Superior temporal gyrus (tissue), 1 donor: ENCODE results near the gene NLRP6.
"Not testable (repeated sequence)": the region's sequence is repeated elsewhere in the genome, so short reads cannot be mapped to it uniquely, and the experiment has no call there.

Experiments used
- DNase-seq: peaks from one replicate; pipeline ENCODE4 v3.0.0-alpha.2; 2016; ENCODE audit errors: extremely low spot score

NLRP6 gene

GRCh38 chr11:293852-294661 is 15.8 kb downstream of the NLRP6 start:
- DNase-seq, result no peak

GRCh38 chr11:294780-295179 is 16.6 kb downstream of the NLRP6 start:
- DNase-seq, result no peak

- DNase-seq, result no peak
These were observed 17.4 kb downstream of the NLRP6 start for GRCh38 chr11:295351-296170.

- DNase-seq, result no peak
These were observed 18.2 kb downstream of the NLRP6 start for GRCh38 chr11:296171-297050.

GRCh38 chr11:297051-297585 is 18.9 kb downstream of the NLRP6 start:
- no peak for DNase-seq

GRCh38 chr11:297586-298405 is 19.6 kb downstream of the NLRP6 start:
- no peak for DNase-seq

- no peak for DNase-seq
These were observed 20.3 kb downstream of the NLRP6 start for GRCh38 chr11:298406-299065.

GRCh38 chr11:299081-299891 is 21.1 kb downstream of the NLRP6 start, which contains the start of gene IFITM5:
TSS of gene IFITM5 (minus strand) at chr11:299526. CDS start at chr11:299490, 36 bp downstream.
- no peak for DNase-seq

GRCh38 chr11:299951-300735 is 21.9 kb downstream of the NLRP6 start:
- DNase-seq, result no peak

- no peak for DNase-seq
These were observed 25.2 kb downstream of the NLRP6 start for GRCh38 chr11:303363-303762.

GRCh38 chr11:304061-304506 is 25.9 kb downstream of the NLRP6 start:
- DNase-seq, result no peak

GRCh38 chr11:304915-305843 is 27.0 kb downstream of the NLRP6 start:
- peak; percentile 60 for DNase-seq

- no peak for DNase-seq
These were observed 27.6 kb downstream of the NLRP6 start for GRCh38 chr11:305844-306211.

- DNase-seq, result no peak
These were observed 28.6 kb downstream of the NLRP6 start for GRCh38 chr11:306645-307371.

- not testable (repeated sequence) for DNase-seq
These were observed 29.8 kb downstream of the NLRP6 start, which contains the start of gene IFITM2 for GRCh38 chr11:307766-308708. TSS of gene IFITM2 (plus strand) at chr11:307816. CDS start at chr11:308193, 377 bp downstream.
